NOMO-1 (cell line): ENCODE data around the gene SULF2.
"Not testable (repeated sequence)": the region's sequence is repeated elsewhere in the genome, so short reads cannot be mapped to it uniquely, and the experiment has no call there.

Experiments
- DNase-seq, 2 experiments: peaks; one replicate each; lab custom pipeline; 2025; ENCODE audit not compliant: unreplicated experiment in 2 of 2; lab: John Stamatoyannopoulos, UW

Gene SULF2

DNA sequence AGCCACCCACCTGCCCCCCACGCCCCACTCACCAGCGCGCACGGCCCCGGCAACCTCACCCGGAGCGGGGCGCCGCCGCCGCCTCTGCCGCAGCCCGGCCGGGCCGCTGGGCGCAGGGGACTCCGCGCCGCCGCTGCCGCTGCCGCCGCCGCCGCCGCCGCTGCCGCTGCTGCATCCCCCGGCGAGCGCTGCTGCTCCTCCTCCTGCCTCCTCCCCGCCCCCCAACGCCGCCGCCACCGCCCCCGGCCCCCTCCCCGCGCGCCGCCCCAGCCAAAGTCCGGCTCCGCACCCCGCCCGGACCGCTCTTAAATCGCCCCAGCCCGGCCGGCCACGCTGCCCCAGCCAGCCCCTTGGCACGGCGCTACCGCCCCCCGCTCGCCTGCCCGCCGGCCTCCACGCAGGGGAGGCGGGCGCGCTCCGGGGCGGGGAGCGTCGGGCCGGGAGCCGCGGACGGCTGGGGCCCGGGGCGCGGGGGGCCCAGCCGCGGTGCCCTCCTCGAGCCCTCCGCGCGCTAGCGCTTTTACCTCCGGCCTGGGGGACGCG, at the start of gene SULF2:
TSS of gene SULF2 (minus strand) at position 171 of the 543 bp plus-strand sequence. CDS start 28,118 bp downstream, outside the sequence.
- no peak for DNase-seq

DNA sequence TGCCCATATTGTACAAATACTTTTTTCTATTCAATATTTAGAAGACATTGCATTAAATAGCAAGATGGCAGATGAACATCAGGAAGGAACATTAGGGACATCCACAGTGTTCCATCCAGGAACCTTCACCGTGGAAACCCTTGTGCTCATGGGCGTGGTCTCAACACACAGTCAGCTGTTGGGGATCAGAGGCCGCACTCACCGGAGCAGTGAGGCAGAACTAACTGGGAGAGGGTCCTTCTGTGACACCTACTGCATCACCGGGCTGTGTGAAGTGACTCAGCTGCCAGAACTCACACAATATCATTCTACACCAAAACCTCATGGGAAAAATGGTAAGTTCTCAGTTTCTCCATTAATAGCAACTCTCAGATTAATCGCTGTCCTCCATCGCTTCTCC, 46.4 kb upstream of the SULF2 start:
- DNase-seq, result not testable (repeated sequence)

DNA sequence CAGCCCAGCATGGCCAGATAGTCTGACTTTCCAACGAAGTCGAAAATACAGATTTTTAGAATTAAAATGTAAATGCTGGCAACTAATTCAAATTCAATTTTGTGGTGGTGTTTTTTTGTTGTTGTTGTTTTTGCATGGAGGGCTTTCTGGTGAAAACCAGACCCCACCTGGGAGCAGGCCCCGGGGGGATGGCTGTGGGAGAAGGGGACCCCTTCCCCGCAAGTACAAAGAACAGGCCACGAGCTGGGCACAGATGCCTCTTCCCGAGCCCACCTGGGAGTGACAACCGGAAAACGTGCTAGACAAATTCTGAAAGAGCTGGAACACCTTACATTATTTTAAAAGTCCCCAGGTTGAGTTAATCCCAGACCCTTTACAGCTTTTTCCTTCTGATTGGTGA, 41.4 kb upstream of the SULF2 start:
- not testable (repeated sequence) for DNase-seq

DNA sequence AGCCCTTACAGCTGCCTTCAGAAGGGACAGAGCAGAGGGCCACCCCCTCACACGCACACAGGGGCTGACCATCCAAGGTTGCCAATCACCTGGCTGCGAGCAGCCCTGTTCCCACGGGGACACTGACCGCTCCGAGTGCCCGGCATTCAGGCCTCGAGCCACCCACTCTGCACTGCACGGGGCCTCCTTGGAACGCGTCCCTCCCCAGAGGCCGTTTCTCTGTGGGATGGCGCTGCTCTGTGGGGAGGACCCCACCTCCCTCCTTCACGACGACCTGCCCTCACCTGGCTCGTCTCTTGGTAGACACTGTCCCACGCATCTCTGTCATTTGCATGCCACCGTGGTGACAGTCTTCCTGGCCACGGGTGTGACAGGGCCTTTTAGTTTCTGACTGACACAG, 40.7 kb upstream of the SULF2 start:
- not testable (repeated sequence) for DNase-seq

DNA sequence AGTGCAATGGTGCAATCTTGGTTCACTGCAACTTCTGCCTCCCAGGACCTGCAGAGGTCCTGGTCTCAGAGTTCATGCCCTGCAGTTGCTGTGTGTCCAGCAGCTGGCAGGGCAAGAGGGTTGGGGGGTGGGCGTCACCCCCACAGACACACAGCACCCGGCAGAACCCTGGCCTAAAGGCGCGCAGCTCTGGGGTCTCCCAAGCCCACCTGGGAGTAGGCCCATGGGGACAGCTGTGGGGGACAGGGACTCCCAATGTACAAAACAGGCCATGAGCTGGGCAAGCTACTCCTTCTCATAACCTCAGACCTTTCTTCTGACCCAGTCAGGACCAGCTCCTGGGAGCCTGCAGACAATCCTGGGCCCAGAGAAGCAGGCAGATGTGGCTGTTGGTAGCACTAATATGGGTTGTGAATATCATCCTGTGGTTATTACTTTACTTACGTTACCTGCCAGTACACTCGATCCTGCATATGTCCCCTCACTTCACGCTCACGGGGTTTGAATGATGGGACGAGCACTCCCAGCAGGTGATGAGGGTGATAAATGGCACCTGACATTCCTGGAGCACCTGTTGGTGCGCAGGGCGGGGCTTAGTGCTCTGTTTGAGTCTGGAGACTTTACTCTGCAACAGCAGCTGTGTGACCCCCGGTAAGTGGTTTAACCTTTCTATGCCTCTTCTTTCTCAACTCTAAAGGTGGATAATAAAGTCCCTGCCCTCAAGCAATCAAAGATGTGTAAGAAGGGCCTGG, 39.9 kb upstream of the SULF2 start:
- DNase-seq, result no peak

DNA sequence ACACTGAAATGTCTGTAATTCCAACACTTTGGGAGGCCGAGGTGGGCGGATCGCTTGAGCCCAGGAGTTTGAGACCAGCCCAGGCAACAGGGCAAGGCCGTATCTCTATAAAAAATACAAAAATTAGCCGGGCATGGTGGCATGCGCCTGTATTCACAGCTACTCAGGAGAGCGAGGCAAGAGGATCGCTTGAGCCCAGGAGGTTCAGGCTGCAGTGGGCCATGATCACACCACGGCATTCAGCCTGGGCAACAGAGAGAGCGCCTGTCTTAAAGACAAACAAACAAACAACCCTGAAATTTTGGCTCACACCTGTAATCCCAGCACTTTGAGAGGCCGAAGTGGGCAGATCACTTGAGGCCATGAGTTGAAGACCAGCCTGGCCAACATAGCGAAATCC, 38.7 kb upstream of the SULF2 start:
- DNase-seq, result not testable (repeated sequence)

DNA sequence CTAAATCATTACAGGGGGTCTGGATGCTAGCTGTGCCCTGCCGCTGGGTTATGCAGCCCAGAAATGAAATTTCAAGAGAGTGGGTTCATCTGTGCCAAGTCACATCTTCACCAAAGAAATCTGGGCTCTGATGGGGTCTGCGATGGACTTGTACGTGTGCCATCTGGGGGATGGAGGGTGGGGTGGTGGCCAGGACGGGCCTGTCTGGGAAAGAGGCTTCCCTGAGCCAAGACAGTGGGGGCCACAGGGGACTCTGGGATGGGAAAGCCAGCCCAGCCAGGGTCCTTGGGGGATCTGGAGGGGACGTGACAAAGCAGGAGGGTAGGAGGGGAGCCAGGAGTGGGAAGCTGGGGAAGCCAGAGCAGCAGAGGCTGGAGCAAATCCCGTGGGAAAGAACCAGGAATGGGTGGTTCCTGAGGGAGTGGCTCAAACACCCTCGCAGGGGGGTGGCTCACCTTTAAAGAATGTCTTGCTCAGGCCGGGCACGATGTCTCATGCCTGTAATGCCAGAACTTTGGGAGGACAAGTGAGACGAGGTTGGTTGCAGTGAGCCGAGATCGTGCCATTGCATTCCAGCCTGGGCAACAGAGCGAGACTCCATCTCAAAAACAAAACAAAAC, 36.3 kb upstream of the SULF2 start:
- no peak for DNase-seq

DNA sequence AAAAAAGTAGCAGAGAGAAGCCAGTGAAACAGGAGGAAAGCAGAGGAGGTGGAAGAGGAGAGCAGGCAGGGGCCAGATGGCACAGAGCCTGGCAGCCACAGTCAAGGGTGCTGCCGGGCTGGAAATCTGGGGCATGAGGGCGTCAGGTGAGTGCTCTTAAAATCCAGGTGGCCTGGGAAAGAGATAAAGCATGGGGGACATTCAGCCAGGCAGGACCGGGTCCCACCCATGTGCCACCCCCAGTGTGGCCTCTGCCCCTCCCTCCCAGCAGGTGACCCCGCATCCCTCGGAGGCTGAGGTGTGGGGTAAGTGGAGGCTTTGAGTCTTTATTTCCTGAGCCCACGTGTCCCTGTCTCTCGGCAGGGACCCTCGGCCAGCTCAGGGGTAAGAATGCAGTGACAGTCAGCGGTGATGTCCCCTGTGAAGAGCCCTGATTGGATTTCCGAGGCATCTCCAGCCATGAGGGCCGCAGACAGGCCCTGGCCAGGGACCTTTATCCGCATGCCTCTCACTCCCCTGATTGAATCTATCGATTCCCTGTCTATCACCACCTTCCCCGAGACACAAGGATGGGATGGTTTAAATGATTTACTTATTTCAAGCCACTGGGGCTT, 33.8 kb upstream of the SULF2 start:
- no peak for DNase-seq

DNA sequence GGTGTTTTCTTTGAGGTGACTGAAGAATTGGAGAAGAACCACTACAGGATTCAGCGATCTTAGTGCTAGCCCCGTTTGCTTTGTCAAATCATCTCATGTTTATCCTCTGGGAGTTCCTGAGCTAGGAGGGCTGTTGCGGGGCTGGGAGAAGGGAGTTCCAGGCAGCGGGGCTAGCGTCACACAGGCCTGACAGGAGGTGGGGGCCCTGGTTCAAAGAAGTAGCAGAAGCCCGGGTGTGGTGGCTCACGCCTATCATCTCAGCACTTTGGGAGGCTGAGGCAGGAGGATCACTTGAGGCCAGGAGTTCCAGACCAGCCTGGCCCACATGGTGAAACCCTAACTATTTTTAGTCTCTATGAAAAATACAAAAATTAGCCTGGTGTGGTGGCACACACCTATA, 33.2 kb upstream of the SULF2 start:
- DNase-seq, result no peak

DNA sequence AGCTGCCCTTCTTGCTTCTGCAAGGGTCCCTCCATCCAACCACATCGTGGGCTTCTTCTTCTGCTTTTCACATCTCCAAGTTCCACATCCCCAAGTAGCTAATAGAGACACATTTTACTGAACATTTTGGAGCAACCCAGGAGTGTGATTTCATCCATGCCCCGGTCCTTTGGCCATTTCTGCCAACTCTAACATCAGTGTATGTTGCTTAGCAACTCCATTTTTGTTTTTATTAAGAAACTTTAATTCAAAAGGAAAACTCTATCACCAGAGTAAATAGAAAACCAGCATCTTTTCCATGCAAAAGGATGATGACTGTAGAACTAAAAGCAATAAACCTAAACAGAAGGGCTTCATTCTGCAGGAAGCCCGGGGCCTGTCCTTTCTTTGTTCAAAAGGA, 32.7 kb upstream of the SULF2 start:
- DNase-seq, result no peak

DNA sequence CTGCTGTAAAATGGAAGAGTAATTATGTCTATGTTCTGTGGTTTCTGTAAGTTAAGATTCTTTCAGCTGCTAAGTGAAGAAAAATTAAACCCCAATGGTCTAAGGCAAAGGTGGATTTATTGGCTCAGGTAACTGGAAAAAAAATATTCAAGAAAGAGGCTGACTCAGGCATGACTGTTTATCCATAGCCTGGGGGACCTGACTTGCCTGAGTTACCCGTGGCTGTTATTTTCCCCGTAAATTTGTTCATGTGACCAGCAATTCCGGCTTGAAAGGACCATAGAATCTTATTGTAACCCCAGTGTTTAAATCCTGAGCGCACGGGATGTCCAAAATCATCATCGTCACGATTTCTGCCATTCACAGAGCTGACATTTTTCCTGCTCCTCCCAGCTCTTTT, 32.3 kb upstream of the SULF2 start:
- no peak for DNase-seq

DNA sequence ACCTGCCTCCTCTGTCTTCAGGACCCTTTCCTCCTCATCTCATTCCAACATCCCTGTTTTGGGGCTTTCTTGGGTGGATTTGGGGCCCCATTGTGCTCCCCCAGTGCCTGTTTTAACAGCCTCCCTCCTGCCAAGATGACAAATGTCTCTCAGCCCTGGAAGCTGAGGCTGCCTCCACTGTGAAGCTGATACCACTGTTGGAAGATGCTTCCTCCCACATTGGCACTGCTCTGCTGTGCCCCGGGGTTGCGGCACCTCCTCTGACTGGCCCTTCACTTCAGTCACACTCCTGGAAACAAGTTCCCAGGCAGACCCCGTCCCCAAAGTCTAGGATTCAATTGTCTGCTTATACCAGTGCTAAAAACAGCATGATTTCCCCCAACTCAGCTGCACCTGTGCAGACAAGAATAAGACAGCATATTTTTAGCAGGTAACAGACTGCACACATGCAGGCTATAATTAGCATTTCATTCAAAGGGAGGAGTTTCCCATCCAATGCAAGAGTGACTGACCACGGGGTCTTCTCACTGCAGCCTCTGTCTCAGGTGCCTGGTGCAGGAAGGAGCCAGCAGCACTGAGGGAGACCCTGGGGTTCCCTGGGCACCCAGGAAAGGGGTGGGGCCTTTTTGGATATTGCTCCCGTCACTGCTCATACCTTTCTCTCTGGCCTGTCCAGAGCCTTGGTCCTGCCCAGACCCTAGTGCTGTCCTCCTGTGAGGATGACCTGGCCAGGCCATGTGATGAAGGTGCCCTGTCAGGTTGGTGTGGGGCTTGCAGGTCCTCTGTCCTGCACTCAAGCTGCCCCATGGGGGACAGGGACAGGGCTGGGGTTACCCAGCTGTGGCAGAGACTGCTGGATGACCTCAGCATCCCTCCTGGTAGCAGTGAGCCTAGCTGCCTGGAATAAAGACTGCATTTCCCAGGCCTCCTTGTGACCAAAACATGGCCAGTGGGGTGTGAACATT, 31.5 kb upstream of the SULF2 start:
- no peak for DNase-seq

DNA sequence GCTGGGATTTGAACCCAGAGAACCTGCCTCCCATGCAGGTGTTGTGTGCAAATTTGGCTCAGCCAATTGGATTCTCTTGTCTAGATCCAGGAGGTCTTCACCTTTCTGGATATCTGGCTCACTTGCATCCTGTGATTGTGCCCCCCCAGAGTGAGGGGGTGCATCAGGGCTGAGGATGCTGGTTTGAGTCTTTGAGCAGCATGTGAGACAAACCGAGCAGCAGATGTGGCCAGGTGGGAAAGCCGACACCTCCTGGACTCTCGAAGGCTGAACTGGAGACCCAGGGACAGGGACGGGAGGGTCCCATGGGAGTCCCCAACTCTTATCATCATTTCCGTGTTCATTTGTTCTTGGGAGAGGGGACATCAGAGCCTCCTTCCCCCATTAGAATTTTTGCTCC, 30.6 kb upstream of the SULF2 start:
- no peak for DNase-seq

DNA sequence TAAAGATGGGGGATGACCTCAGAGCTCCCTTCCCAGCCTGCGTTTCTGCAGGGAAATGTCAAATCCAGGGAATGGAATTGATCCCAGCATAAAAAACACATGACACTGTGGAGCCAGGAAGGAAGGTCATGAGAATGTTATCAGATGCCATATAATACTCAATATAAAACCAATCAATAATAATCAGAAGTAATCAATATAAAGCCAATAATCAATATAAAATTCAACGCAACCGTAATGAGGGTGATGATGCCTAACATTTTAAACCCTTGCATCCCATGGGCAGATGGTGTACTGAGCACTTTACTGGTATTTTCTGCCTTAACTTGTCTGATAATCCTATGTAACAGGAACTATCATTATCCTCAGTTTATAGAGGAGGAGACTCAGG, 30.1 kb upstream of the SULF2 start:
- no peak for DNase-seq

DNA sequence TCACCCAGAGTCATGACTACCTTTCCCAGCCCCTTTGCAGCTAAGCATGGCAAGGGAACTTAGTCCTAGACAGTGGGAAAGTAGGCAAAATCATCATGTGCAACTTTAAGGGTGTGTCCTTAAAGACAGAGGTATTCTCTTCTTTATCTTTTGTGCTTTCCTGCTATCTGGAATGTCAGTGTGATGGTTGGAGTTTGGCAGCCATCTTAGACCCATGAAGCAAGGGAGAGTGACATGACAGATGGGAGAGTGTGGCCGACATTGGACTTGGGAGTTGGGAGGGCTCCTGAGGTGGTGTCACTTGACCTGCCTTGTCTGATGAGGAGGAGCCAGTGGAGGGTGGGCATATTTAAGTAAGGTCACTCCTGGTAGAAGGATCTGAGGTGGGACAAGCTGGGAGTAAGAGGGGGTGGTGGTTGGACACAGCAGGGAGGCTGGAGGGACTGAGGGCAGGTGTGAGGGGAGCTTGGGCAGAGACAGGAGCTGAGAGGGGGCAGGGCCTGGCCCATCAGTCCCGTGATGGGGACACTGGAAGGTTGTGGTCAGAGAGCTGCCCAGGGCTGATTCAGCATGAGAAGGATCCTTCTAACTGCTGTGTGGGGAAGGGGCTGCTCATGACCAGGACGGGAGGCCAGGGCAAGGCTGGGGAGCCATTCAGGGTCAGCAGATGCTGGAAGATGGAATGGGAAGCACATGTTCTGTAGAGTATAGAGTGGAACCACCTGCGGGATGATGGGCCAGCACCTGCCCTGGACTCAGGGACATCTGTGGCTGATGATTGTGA, 29.5 kb upstream of the SULF2 start:
- DNase-seq, result no peak

DNA sequence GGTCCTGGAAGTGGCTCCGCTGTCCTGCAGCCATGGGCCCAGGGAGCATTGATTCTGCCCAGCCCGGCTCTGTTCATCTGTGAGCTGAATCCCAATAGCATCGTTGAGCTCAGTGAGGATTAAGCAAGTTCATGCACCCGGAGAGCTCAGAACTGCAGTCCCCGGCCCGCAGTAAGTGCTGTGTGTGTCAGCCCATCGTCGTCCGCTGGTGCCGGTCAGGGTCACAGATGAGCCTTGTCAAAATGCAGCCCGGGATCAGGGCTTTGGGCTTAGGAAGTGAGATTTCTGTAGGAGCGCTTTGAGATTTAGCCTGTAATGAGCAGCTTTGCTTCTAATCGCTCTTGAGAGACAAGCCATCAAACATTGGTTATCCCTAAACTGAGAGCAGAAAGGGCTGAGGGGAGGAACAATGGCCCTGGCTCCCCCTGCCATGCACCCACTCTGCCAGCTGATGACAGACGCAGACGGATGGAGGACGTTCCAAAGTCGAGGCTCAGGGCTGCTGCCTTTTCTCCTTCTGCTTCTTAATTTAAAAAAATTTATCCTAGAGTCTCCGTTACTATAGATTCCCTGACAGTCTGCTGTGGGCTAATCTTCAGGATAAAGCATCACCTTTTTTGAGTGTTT, 25.6 kb upstream of the SULF2 start:
- DNase-seq, result no peak

DNA sequence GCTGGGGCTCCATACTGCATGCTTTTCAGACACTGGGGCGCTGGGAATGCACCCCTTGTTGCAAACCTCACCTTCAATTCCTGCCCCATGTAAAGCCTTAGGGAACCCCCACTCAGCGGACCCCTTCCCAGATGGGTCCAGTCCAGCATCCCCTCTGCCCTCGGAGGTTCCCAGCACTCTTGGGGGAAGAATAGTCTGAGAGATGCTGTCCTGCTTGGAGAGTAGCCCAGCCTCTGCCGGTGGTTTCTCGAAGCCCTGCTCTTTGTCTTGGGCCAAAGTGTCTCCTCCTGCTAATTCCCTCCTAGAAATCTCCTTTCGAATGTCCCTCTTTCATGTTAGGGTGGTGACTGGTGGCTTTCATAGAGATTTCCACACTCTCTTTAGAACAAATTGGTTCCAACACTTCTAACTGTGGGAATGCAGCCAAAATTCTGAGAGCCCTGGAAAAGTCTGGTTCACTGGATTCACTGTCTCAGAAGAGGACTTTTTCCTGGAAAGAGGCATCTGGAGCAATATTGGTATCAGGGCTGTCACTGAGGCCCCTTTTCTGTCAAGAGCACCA, 24.9 kb upstream of the SULF2 start:
- no peak for DNase-seq

DNA sequence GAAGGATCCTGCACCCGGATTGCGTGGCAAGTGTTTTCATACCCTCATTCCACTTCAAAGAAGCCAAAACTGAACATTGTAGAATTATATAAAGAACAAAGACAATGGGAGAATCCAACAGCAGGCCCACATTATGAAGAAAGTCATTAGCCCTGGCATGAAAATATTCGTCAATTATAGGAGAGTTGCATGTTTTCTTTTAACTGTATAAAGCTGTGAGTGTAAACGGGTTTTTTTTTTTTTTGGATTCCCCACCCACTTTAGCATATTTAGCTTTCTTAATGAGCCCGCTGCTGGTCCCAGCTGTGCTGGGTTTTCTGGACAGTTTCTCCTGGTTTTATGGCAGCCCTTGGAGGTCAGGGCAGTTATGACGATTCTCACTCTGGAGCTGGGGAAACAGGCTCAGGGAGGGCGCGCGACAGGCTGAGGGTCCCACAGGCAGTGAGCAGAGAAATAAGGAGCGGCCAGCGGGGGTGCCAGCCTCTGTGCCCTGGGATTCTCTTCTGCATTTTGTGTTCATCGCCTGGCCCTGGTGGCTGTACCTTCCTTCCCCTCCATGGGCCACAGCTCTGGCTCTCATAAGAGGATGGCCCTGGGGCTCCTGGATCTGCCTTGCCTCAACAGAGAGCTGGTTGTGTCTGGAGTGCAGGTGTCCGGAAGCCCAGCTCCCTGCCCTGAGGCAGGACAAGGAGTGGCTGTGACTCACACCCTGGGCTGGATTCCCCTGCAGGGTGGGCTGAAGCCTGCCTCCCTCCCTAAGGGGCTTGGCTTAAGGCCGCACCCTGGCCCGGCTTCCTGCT, 24.1 kb upstream of the SULF2 start:
- no peak for DNase-seq
